Measurements from ENCODE around the gene PPFIBP1. TPM values are rescaled to one million over a fixed set of nuclear protein-coding genes. Genes with fewer than 3 reads are reported as not detected.

Gene PPFIBP1
- total and polyA plus RNA-seq, 2 of the 8 experiments (the other 6 are each of a cell fraction or from before 2014, with no cell fraction given) = 7.7 to 31.3 TPM

DNA sequence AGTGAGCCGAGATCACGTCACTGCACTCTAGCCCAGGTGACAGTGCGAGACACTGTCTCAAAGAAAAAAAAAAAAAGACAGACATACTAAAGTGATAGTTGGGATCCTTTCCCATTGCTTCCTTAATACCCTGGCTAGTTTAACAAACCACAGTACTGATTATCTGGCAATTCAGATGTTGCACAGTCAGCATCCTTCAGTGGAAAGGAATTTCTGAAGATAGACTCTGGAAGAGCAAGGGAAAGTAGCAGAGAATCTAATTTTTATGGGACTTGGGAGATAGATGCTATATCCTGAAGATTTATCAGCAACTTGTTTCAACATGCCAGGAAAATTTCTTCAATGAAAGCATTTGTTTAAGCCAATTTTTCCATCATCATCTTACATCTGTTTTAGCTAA lies 6.5 kb upstream of the PPFIBP1 start:
- no peak overlapping the region for H2BK15ac ChIP-seq (ENCODE audit: low read length)
- FAIRE-seq (no peak), DNase-seq (ENCODE audit: low read depth in 1 of 2, low spot score in 2 of 2) (no peak)
- no peak overlapping the region for H4K8ac ChIP-seq (ENCODE audit: extremely low read depth, insufficient read depth, low read length)
- no peaks in the 10 kb centered on the region for H3K9me3 ChIP-seq (ENCODE audit: insufficient read depth in 2 of 2, low read depth in 1 of 2, low read length in 1 of 2)
- H3K4ac ChIP-seq (replicated peaks; ENCODE audit: insufficient read length, low read depth, low read length) = no peak overlapping the region
- no peak overlapping the region for H2BK20ac ChIP-seq (ENCODE audit: low read length)
- no peak overlapping the region for H4K5ac ChIP-seq (ENCODE audit: insufficient read length, low read depth, low read length)
- H3K56ac ChIP-seq (replicated peaks; ENCODE audit: insufficient read length, low read depth, low read length) = no peak overlapping the region
- no peak overlapping the region for H3K9ac ChIP-seq (replicated peaks in 1 of 4; ENCODE audit: extremely low read depth in 1 of 4, low read depth in 3 of 4, low read length in 3 of 4)
- no peaks in the 10 kb centered on the region for H3K79me2 ChIP-seq (ENCODE audit: control insufficient read depth in 1 of 2, insufficient read depth in 2 of 2, low read length in 2 of 2)
- ChIA-PET POLR2A (ENCODE audit: partially characterized antibody) (no interaction called here), CTCF (ENCODE audit: partially characterized antibody) (no interaction called here)
- H3K27me3 ChIP-seq (replicated peaks in 1 of 4; ENCODE audit: control insufficient read depth in 3 of 4, extremely low read depth in 1 of 4, insufficient read depth in 3 of 4, low read length in 3 of 4) = no peaks in the 10 kb centered on the region
- no peak overlapping the region for H3K14ac ChIP-seq (ENCODE audit: insufficient read length)
- H3K18ac ChIP-seq (ENCODE audit: extremely low read depth, low read length) = no peak overlapping the region
- no peaks in the 10 kb centered on the region for H3K23me2 ChIP-seq (ENCODE audit: low read depth, low read length)
- no peak overlapping the region for H3K23ac ChIP-seq (ENCODE audit: insufficient read length)
- no peak overlapping the region for H2BK12ac ChIP-seq (ENCODE audit: low read depth, low read length)
- H3K4me3 ChIP-seq (ENCODE audit: extremely low read depth in 1 of 4, insufficient read depth in 2 of 4, low read depth in 3 of 4, low read length in 4 of 4) = no peak overlapping the region
- H3K79me1 ChIP-seq (ENCODE audit: low read depth, low read length) = no peaks in the 10 kb centered on the region
- no peak overlapping the region for H3K27ac ChIP-seq (ENCODE audit: low read depth, low read length)
- no peak overlapping the region for H2BK5ac ChIP-seq (ENCODE audit: low read depth, low read length)
- no peak overlapping the region for H2BK120ac ChIP-seq (replicated peaks; ENCODE audit: low read depth, low read length)
- no peaks in the 10 kb centered on the region for H4K20me1 ChIP-seq (replicated peaks in 1 of 2; ENCODE audit: control insufficient read depth in 1 of 2, insufficient read depth in 2 of 2, low read length in 2 of 2)
- H2AFZ ChIP-seq (ENCODE audit: low read length) = no peak overlapping the region
- H2AK5ac ChIP-seq (ENCODE audit: low read depth, low read length) = no peak overlapping the region
- 100% methylated on average over 2 of the region's 3 CpGs; no CpG with 5 or more reads in 1 of the 2 experiments for WGBS, 2 experiments (ENCODE audit: extremely low coverage in 1 of 2, insufficient coverage in 1 of 2, insufficient read length in 1 of 2, insufficient replicate concordance in 2 of 2, low coverage in 1 of 2, low lambda C conversion rate in 2 of 2, missing lambda C conversion rate in 1 of 2)
- no peaks in the 10 kb centered on the region for H3K36me3 ChIP-seq (ENCODE audit: control insufficient read depth in 2 of 4, insufficient read depth in 4 of 4, low read length in 3 of 4)
- peaks cover 0 to 7% (median 5%) of the 10 kb centered on the region in 4 experiments; a peak in 6 of 7 replicates for H3K4me1 ChIP-seq (replicated peaks in 1 of 4; ENCODE audit: control insufficient read depth in 3 of 4, insufficient read depth in 4 of 4, low read length in 3 of 4)
- TF ChIP-seq, protein P1, sequence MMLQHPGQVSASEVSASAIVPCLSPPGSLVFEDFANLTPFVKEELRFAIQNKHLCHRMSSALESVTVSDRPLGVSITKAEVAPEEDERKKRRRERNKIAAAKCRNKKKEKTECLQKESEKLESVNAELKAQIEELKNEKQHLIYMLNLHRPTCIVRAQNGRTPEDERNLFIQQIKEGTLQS (IDR thresholded peaks at IDR 0.05; ENCODE audit: insufficient read depth, low read depth, low read length) = no peak
- TF ChIP-seq BCL11A (IDR thresholded peaks at IDR 0.05; ENCODE audit: low read depth in 2 of 2, low read length in 2 of 2) (no peak), EZH2 (IDR thresholded peaks at IDR 0.05; ENCODE audit: low read depth, low read length, severe bottlenecking) (no peak), SRF (IDR thresholded peaks at IDR 0.05; ENCODE audit: low read depth, low read length) (no peak), TAF7 (optimal IDR thresholded peaks at IDR 0.05; ENCODE audit: borderline replicate concordance, low read depth, low read length) (no peak), PHF8 (conservative IDR thresholded peaks at IDR 0.05; ENCODE audit: low read depth, low read length) (no peak), SP1 (IDR thresholded peaks at IDR 0.05; ENCODE audit: low read depth, low read length) (no peak), SP2 (IDR thresholded peaks at IDR 0.05; ENCODE audit: low read length) (no peak), JUN (IDR thresholded peaks at IDR 0.05; ENCODE audit: low read depth, low read length) (no peak), CHD1 (IDR thresholded peaks at IDR 0.05; ENCODE audit: low read depth, low read length) (no peak), KDM1A (IDR thresholded peaks at IDR 0.05; ENCODE audit: borderline replicate concordance, low read length) (no peak), MAFK (IDR thresholded peaks at IDR 0.05; ENCODE audit: low read depth, low read length) (no peak), SIX5 (IDR thresholded peaks at IDR 0.05; ENCODE audit: low read depth, low read length) (no peak)
- H4K91ac ChIP-seq (replicated peaks; ENCODE audit: insufficient read length, low read length) = no peak overlapping the region
- H3K4me2 ChIP-seq (ENCODE audit: insufficient read depth in 1 of 2, low read depth in 2 of 2, low read length in 2 of 2) = no peak overlapping the region

Measured in H1 (cell line).